Anterior cingulate cortex (tissue), 58 donors: ENCODE data around the gene EID2B.

Source experiments
- DNase-seq, 58 donors: peaks; one replicate each; lab custom pipeline; 2025; lab: John Stamatoyannopoulos, UW

Gene EID2B

DNA sequence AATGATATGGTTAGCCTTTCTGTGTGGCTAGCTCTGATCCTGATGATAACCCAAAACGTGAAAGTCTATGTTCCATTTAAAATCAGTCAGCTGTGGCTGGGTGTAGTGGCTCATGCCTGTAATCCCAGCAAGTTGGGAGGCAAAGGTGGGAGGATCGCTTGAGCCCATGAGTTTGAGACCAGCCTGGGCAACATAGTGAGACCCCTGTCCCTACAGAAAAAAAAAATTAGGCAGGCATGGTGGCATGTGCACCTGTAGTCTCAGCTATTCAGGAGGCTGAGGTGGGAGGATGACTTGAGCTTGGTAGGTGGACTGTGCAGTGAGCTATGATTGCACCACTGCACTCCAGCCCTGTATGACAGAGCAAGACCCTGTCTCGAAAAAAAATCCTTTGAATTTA lies 1.1 kb upstream of the EID2B start:
- no peak for DNase-seq

DNA sequence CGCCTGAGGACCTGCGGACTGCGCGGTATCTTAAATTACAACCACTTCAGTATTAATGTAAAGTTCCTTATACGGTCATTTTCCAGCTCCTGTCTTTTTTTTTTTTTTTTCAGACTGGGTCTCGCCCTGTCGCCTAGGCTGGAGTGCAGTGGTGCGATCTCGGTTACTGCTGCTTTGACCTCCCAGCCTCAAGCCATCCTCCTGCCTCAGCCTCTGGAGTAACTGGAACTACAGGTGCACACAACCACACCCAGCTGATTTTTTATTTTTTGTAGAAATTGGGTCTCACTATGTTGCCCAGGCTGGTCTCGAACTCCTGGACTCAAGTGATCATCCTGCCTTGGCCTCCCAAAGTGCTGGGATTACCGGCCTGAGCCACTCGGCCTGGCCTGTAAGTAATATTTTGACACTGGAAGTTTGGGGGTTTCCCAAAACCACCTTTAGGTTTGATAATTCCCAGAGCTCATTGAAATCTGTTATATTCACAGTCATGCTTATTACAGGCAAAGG lies 406 bp upstream of the EID2B start:
- DNase-seq = no peak

DNA sequence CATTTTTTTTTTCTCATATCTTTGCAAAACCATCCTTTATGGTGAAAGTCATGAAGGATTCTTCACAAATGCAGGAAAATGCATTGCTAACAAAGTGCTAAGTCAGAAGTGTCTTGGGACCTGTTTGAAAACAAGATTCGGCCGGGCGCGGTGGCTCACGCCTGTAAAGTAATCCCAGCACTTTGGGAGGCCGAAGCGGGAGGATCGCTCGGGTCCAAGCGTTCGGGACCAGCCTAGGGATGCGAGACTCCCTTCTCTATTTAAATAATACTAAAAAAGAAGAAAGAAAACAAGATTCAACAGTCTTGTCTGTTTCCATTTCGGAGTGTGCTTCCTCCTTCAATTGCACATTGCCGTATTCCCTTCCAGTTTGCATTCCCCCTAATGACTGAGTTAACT lies 819 bp downstream of the EID2B start:
- no peak for DNase-seq

DNA sequence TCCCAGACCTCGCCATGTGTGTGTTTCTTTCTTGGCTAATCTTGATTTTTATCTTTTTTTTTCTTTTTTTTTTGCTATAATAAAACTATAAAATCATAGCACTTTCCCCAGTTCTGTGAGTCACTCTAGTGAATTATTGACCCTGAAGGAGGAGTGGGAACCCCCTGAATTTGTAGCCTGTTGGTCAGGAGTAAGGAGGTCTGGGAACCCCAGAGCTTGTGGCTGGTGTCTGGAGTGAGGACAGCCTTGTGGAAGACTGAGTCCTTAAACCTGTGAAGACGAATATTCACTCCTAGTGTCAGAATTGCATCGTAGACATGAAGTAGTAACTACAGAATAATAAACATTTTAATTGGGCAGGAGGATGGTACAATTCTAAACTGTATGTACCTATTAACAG lies 7.4 kb downstream of the EID2B start:
- DNase-seq = no peak

GRCh38 chr19:39524495-39524894 lies 8.2 kb downstream of the EID2B start:
- no peak for DNase-seq

GRCh38 chr19:39520541-39521484 lies 11.8 kb downstream of the EID2B start:
- DNase-seq = no peak

DNA sequence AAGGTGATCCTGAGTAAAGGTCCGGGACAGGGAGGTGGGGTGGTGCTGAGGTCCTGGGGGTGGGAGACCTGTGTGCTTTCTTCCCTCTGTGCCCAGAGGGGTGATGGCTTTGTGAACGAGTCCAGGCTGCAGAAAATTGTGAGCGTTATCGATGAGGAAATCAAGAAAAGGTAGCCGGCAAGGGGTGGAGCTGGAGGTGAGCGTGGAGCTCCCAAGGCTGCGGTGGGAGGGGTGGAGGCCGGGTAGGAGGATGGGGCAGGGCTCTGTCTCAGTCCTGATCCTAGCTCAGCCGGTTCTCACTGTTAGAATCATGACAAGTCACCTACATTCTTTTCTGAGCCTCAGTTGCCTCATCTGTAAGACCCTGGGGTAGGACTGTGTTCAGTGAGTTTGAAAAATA lies 13.7 kb downstream of the EID2B start:
- DNase-seq = no peak

GRCh38 chr19:39518458-39518857 lies 14.2 kb downstream of the EID2B start:
- no peak for DNase-seq

DNA sequence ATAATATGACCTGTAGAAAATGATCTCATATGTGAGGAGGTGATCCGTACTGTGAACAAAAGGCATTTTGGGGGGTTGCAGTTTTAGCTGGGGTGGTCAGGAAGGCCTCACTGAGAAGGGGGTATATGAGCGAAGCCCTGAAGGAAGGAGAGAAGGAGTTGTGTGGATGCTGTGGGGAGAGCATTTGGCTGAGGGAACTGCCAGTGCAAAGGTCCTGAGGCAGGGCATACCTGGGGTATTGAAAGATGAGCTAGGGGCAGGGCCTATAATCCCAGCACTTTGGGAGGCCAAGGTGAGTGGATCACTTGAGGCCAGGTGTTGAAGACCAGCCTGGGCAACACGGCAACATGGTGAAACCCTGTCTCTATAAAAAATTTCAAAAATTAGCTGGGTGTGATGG lies 15.2 kb downstream of the EID2B start:
- DNase-seq = no peak

DNA sequence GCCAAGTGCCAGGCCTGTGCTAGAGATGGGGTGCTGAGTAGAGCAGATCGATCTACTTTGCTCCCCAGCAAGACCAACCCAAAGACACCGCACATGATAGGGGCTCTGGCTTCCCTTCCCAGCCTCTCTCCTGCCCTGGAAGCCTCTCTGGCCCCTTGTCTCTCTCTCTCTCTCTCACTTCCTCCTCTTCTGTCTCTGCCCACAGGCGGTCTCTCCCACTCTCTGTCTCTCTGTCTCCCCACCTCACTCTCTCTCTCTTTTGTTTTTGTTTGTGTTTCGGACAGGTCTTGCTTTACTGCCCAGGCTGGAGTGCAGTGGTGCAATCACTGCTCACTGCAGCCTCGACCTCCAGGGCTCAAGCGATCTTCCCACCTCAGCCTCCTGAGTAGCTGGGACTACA lies 16.4 kb downstream of the EID2B start:
- DNase-seq = no peak

DNA sequence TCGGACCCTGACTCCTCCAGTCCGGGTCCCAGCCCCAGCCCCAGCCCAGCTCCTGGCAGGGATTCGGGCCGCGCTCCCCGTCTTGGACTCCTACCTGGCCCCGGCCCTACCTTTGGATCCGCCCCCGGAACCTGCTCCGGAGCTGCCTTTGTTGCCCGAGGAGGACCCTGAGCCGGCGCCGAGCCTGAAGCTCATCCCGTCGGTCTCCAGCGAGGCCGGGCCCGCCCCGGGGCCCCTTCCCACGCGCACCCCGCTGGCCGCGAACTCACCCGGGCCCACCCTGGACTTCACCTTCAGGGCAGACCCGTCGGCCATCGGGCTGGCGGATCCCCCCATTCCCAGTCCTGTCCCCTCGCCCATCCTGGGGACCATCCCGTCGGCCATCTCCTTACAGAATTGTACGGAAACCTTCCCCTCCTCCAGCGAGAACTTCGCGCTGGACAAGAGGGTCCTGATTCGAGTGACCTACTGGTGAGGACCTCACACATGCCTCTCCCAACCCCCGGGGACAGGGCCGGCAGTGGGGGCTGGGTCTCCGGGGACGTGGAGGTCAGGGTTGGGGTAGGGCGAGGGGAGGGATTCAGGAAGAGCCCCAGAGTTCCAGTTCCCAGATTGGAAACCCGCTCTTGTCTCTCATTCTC lies 17.0 kb downstream of the EID2B start:
- DNase-seq = no peak

- DNase-seq = peak in 1 of 58 donors; percentile 15
Measured at GRCh38 chr19:39514840-39515550, 17.7 kb downstream of the EID2B start, which contains the start of gene SELENOV. SELENOV (plus strand) TSS chr19:39515139; CDS start chr19:39515213, 74 bp downstream.

- no peak for DNase-seq
Measured at GRCh38 chr19:39512988-39513387, 19.7 kb downstream of the EID2B start.

GRCh38 chr19:39509233-39509632 lies 23.4 kb downstream of the EID2B start:
- DNase-seq = no peak

- no peak for DNase-seq
Measured at GRCh38 chr19:39508629-39509028, 24.0 kb downstream of the EID2B start.

DNA sequence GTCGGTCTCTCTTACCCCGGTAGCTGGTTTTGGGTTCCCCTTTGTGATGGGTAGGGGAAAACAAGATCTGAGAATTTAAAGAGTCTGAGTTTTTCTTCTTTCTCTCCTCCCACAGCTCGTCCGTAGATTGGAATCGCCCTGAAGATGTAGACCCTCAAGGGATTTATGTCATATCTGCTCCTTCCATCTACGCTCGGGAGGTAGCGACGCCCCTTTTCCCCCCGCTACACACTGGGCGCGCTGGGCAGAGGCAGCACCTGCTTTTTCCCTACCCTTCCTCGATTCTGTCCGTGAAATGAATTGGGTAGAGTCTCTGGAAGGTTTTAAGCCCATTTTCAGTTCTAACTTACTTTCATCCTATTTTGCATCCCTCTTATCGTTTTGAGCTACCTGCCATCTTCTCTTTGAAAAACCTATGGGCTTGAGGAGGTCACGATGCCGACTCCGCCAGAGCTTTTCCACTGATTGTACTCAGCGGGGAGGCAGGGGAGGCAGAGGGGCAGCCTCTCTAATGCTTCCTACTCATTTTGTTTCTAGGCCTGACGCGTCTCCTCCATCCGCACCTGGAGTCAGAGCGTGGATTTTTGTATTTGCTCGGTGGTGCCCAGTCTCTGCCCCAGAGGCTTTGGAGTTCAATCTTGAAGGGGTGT lies 24.8 kb downstream of the EID2B start:
- no peak for DNase-seq

DNA sequence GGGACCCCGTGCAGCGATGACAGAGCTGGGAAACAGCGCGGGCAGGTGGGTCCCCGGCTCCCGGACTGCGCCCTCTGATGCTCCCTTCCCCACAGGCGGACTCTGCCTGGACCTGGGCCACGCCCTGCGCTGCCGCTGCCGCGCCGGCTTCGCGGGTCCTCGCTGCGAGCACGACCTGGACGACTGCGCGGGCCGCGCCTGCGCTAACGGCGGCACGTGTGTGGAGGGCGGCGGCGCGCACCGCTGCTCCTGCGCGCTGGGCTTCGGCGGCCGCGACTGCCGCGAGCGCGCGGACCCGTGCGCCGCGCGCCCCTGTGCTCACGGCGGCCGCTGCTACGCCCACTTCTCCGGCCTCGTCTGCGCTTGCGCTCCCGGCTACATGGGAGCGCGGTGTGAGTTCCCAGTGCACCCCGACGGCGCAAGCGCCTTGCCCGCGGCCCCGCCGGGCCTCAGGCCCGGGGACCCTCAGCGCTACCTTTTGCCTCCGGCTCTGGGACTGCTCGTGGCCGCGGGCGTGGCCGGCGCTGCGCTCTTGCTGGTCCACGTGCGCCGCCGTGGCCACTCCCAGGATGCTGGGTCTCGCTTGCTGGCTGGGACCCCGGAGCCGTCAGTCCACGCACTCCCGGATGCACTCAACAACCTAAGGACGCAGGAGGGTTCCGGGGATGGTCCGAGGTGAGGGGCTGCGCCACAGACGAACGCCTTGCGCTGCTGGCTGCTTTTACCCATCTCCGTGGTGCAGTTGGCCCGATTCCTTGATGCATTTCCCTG lies 25.5 kb downstream of the EID2B start:
- DNase-seq = peak in 31 of 58 donors; percentile 4 to 56 (median 28)

DNA sequence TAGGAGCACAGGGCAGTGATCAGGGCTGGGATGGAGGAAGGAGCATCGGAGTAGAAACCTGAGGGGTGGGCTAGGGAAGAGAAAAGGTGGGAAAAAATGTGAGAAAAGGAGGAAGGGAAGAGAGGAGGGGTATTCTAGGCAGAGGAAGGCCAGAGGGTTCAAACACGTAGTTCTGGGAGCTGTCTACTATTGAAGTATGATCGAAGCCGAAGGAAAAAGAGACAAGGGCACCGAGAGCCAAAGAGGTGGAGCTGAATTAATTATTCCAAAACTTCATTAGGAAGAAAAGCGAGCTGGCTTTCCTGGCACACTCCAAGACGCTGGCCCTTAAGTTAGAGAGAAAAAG lies 26.1 kb downstream of the EID2B start:
- no peak for DNase-seq

DNA sequence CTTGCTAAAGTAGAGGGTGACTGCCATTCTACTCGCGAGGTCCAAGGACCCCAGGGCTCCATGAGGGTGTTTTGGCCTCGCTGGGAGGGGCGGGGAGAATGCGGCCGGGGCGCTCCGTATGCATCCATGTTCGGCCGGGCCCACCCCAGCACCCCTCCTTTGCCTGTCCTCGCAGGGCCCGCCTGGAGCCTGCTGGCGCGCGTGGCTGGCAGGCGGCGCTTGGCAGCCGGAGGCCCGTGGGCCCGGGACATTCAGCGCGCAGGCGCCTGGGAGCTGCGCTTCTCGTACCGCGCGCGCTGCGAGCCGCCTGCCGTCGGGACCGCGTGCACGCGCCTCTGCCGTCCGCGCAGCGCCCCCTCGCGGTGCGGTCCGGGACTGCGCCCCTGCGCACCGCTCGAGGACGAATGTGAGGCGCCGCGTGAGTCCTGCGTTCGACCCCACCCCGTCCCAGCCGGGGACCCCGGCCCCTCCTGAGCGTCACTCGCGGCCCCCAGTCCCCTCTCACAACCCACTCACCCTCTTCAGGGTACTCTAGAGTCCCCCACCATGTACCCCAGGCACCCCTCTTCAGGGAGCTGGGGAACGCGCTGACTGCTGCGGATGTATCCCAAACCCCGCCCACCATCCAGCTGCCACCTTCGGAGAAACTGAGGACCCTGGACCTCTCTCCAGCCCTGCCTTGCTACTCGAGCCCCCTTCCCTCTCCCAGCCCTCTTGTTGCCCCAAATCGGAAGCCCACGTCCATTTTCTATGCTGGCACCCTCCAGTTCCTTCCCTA lies 29.8 kb downstream of the EID2B start:
- peak in 2 of 58 donors; percentile 5 to 19 for DNase-seq
